HepG2 (cell line): ENCODE data around the gene NHP2. TPM values are rescaled to one million over a fixed set of nuclear protein-coding genes. Genes with fewer than 3 reads are reported as not detected.

Source experiments
- NCOA2 ChIP-seq: sonication (generic); formaldehyde crosslinking; IDR thresholded peaks from 2 replicates; pipeline ENCODE4 v1.8.0; 2022; ENCODE audit warnings: inconsistent platforms
- PHF5A ChIP-seq: IDR thresholded peaks from one replicate; pipeline ENCODE4 v1.6.1; 2018; ENCODE audit warnings: low read depth, missing genetic modification reagents; ENCODE audit not compliant: unreplicated experiment
- PITX1 ChIP-seq: sonication (generic); formaldehyde crosslinking; IDR thresholded peaks from 2 replicates; pipeline ENCODE4 v1.5.1; 2020; ENCODE audit warnings: mild to moderate bottlenecking, missing genetic modification reagents
- SAP130 ChIP-seq: IDR thresholded peaks from 2 replicates; pipeline ENCODE4 v1.6.1; 2016; ENCODE audit warnings: low read depth
- SIX4 ChIP-seq: sonication (generic); formaldehyde crosslinking; IDR thresholded peaks from 2 replicates; pipeline ENCODE4 v1.4.0; 2020; ENCODE audit warnings: missing genetic modification reagents
- SMARCC2 ChIP-seq: fragments of 450-650 bp; IDR thresholded peaks from 2 replicates; pipeline ENCODE4 v1.6.1; 2017; ENCODE audit warnings: antibody characterized with exemption, mild to moderate bottlenecking
- ZBED4 ChIP-seq: sonication (generic); formaldehyde crosslinking; IDR thresholded peaks from 2 replicates; pipeline ENCODE4 v1.4.0; 2020; ENCODE audit warnings: missing genetic modification reagents, borderline replicate concordance
- ZBTB43 ChIP-seq: sonication (generic); formaldehyde crosslinking; conservative IDR thresholded peaks from 2 replicates; pipeline ENCODE4 v1.4.0; 2020; ENCODE audit warnings: missing genetic modification reagents
- ZGPAT ChIP-seq: IDR thresholded peaks from 2 replicates; pipeline ENCODE4 v1.6.1; 2016; ENCODE audit warnings: mild to moderate bottlenecking
- ZNF574 ChIP-seq: sonication (generic); formaldehyde crosslinking; IDR thresholded peaks from 2 replicates; pipeline ENCODE4 v1.4.0; 2020; ENCODE audit warnings: missing genetic modification reagents
- ZNF607 ChIP-seq: sonication (generic); formaldehyde crosslinking; IDR thresholded peaks from 2 replicates; pipeline ENCODE4 v1.5.1; 2020; ENCODE audit warnings: missing genetic modification reagents, mild to moderate bottlenecking, borderline replicate concordance
- ZNF614 ChIP-seq: IDR thresholded peaks from 2 replicates; pipeline ENCODE4 v1.6.1; 2018; ENCODE audit warnings: missing biosample characterization, missing genetic modification reagents, inconsistent platforms, borderline replicate concordance
- ZNF800 ChIP-seq: sonication (generic); formaldehyde crosslinking; IDR thresholded peaks from 2 replicates; pipeline ENCODE4 v1.4.0; 2020; ENCODE audit warnings: missing genetic modification reagents
- polyA plus RNA-seq, 8 experiments: library from polyadenylated mRNA; depleted of rRNA in 3 of 8; stranded (reverse) in 7 of 8; unstranded in 1 of 8; fragments of >200 nt; fragmentation: Illumina TruSeq in 4 of 8; extraction: Trizol in 4 of 8; gene quantifications; 2 replicates each; pipeline versions ENCODE4 v1.2.1 to v1.2.3, GENCODE V29; 2011 to 2016; ENCODE audit warnings: low read depth in 4 of 8, missing spikeins in 1 of 8, mixed read lengths in 1 of 8; ENCODE audit not compliant: insufficient read depth in 1 of 8
- total RNA-seq, 5 experiments: library from RNA; depleted of rRNA; stranded (reverse); fragments of >200 nt; fragmentation: Illumina TruSeq; extraction: Trizol; gene quantifications; 2 replicates each; pipeline ENCODE4 v1.2.3, GENCODE V29; 2016; ENCODE audit warnings: low read depth in 1 of 5
- TF ChIP-seq, protein P1 (sequence below): sonication (generic); formaldehyde crosslinking; IDR thresholded peaks from 2 replicates; pipeline ENCODE4 v1.4.0; 2020; ENCODE audit warnings: missing genetic modification reagents, low read depth, mild to moderate bottlenecking, borderline replicate concordance

The NHP2 gene
- total and polyA plus RNA-seq, 2 of the 13 experiments (the other 11 are each of a cell fraction or from before 2014, with no cell fraction given): 56.2 to 96.1 TPM

- TF ChIP-seq ZBED4 (CRISPR knock-in tag) (peak; percentile 46; the same call in 1 of the 2 replicates), NCOA2 (0 out of 2 replicates have a peak, but pooled peaks have one; percentile 15), ZGPAT (0 out of 2 replicates have a peak, but pooled peaks have one; percentile 38), ZNF800 (CRISPR knock-in tag) (peak; percentile 94), ZBTB43 (CRISPR knock-in tag) (0 out of 2 replicates have a peak, but pooled peaks have one; percentile 60), ZNF574 (CRISPR knock-in tag) (peak; percentile 63), SIX4 (CRISPR knock-in tag) (no peak), ZNF614 (CRISPR knock-in tag) (peak; percentile 40; the same call in 1 of the 2 replicates), ZNF607 (CRISPR knock-in tag) (0 out of 2 replicates have a peak, but pooled peaks have one; percentile 52), PITX1 (CRISPR knock-in tag) (0 out of 2 replicates have a peak, but pooled peaks have one; percentile 52), PHF5A (CRISPR knock-in tag) (no peak), SMARCC2 (no peak), SAP130 (peak; percentile 60; the same call in 1 of the 2 replicates)
- TF ChIP-seq, protein P1, sequence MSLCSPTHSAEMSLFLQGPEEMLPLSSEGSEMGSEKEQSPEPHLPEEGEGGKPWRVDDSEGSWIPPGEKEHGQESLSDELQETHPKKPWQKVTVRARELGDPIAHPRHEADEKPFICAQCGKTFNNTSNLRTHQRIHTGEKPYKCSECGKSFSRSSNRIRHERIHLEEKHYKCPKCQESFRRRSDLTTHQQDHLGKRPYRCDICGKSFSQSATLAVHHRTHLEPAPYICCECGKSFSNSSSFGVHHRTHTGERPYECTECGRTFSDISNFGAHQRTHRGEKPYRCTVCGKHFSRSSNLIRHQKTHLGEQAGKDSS (CRISPR knock-in tag): 0 out of 2 replicates have a peak, but pooled peaks have one; percentile 35
Measured at GRCh38 chr5:178120607-178121357, 32.9 kb downstream of the NHP2 start (continued).
